IMR-90 (cell line): Measurements from ENCODE around the gene MALL.

Experiments used
- MAFK ChIP-seq: IDR thresholded peaks from 2 replicates; pipeline ENCODE4 v1.6.1; 2012; ENCODE audit warnings: low read depth, low read length, improper control_type of control experiment
- POLR2A ChIP-seq: IDR thresholded peaks from 2 replicates; pipeline ENCODE4 v1.6.1; 2012; ENCODE audit warnings: mild to moderate bottlenecking, low read depth, low read length
- RCOR1 ChIP-seq: IDR thresholded peaks from 2 replicates; pipeline ENCODE4 v1.6.1; 2012; ENCODE audit warnings: mild to moderate bottlenecking, low read length, improper control_type of control experiment; ENCODE audit not compliant: insufficient replicate concordance

- no peak for TF ChIP-seq RCOR1
- TF ChIP-seq POLR2A, result no peak
- TF ChIP-seq MAFK, result no peak
Measured at GRCh38 chr2:110105608-110106467, 9.8 kb downstream of the MALL start.
